ENCODE results near the gene HDAC11.

- no peak for TF ChIP-seq EZH2 (IDR thresholded peaks at IDR 0.05; ENCODE audit: borderline replicate concordance, low read length)
- TF ChIP-seq CTCF (conservative IDR thresholded peaks at IDR 0.05 in 1 of 2, IDR thresholded peaks at IDR 0.05 in 1 of 2; ENCODE audit: extremely low read depth in 1 of 2, insufficient read depth in 1 of 2, low read depth in 1 of 2, low read length in 2 of 2): peak; percentile 30 to 42
These were observed 18.7 kb upstream of the HDAC11 start for GRCh38 chr3:13461169-13462124.
